22Rv1 (cell line): ENCODE measurements around the gene SNX8.

ENCODE experiments used
- H3K27ac ChIP-seq: fragments of 450-650 bp; 2 replicates; pipeline ENCODE4 v1.5.1; 2017
- ZFX ChIP-seq: fragments of 450-650 bp; IDR thresholded peaks from 2 replicates; pipeline ENCODE4 v1.6.1; 2017; ENCODE audit warnings: antibody characterized with exemption, borderline replicate concordance
- TF ChIP-seq, protein P1 (sequence below): fragments of 450-650 bp; IDR thresholded peaks from 2 replicates; pipeline ENCODE4 v1.5.1; 2017; ENCODE audit warnings: mild to moderate bottlenecking

The SNX8 gene, protein sequence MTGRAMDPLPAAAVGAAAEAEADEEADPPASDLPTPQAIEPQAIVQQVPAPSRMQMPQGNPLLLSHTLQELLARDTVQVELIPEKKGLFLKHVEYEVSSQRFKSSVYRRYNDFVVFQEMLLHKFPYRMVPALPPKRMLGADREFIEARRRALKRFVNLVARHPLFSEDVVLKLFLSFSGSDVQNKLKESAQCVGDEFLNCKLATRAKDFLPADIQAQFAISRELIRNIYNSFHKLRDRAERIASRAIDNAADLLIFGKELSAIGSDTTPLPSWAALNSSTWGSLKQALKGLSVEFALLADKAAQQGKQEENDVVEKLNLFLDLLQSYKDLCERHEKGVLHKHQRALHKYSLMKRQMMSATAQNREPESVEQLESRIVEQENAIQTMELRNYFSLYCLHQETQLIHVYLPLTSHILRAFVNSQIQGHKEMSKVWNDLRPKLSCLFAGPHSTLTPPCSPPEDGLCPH

DNA sequence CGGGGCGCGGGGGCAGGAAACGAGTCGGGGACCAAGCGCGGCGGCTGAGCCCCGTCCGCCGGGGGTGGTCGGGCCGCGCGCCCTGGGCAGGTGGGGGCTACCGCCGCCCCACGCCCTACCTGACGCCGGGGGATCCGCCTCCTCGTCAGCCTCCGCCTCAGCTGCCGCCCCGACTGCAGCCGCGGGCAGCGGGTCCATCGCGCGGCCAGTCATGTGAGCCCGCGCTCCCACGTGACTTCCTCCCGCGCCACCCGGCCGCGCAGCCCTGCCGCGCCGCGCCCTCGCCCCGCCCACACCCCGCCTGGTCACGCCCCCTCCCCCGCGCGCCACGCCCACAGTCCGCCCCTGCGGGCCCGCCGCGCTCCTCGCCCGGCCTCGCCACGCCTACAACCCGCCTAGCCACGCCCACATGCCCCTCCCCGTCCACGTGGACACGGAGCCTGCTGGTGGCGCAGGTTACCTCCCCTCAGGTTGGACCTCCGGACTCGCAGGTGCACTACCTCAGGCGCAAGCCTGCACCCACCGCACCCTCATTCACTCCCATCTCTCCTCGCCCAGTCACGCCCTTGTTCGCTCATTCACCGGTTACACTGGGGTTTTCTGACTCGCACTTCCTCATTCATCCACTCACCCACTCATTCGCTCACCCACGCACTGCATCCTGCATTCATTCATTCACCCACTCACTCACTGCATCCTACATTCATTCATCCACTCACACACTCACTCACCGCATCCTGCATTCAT lies at the start of gene SNX8:
Gene SNX8 (minus strand): TSS at position 233 of the 747 bp plus-strand sequence. CDS start 20 bp downstream, at position 213.
- TF ChIP-seq, protein P1, sequence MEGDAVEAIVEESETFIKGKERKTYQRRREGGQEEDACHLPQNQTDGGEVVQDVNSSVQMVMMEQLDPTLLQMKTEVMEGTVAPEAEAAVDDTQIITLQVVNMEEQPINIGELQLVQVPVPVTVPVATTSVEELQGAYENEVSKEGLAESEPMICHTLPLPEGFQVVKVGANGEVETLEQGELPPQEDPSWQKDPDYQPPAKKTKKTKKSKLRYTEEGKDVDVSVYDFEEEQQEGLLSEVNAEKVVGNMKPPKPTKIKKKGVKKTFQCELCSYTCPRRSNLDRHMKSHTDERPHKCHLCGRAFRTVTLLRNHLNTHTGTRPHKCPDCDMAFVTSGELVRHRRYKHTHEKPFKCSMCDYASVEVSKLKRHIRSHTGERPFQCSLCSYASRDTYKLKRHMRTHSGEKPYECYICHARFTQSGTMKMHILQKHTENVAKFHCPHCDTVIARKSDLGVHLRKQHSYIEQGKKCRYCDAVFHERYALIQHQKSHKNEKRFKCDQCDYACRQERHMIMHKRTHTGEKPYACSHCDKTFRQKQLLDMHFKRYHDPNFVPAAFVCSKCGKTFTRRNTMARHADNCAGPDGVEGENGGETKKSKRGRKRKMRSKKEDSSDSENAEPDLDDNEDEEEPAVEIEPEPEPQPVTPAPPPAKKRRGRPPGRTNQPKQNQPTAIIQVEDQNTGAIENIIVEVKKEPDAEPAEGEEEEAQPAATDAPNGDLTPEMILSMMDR: no peak
- no peak for TF ChIP-seq ZFX
- peak within 1 kb of the TSS; percentile 48 for H3K27ac ChIP-seq

DNA sequence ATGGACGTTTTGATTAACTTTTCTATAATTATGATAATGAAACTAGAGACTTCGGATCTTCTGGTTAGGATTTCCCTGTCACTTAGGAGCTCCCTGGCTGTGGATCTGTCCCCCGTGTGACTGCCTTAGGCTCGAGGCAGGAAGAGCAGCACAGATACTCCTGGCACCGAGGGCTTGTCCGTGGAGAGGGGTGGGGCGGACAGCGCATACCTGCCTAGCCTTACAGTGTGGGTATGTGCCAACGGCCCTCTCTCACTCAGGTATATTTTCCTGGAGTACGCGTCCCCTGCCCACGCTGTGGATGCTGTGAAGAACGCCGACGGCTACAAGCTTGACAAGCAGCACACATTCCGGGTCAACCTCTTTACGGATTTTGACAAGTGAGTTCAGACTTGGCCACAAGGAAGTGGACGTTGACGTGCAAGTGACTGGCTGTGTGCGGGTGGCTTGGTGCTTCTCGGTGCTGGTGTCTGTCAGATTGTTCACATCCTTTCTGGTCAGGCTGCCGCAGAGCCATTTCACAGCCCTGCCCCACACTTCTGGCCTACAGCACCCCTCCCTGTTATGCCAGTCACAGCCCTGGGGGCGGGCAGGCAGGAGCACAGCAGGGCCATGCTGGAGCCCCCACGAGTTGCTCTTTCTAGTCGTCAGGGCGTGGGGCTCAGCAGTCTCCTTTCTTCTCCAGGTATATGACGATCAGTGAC lies 48.3 kb upstream of the SNX8 start:
- no peak for TF ChIP-seq ZFX
- TF ChIP-seq, protein P1: no peak
- no peak overlapping the region for H3K27ac ChIP-seq

DNA sequence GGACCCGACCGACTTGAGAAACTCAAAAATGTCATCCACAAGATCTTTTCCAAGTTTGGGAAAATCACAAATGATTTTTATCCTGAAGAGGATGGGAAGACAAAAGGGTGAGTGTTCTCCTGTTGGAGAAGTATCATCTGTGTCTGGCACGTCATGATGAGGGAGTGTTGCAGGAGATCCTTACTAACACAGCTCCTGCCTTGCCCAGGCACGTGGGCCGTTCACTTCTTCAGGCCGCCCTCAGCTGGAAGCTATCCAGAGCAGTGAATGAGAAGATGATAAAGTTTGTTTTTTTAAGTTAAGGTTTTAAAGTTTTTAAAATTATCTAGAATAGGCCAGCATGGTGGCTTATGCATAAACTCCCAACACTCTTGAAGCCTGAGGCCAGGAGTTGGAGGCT lies 46.6 kb upstream of the SNX8 start:
- TF ChIP-seq ZFX: no peak
- TF ChIP-seq, protein P1: no peak
- H3K27ac ChIP-seq: no peak overlapping the region

DNA sequence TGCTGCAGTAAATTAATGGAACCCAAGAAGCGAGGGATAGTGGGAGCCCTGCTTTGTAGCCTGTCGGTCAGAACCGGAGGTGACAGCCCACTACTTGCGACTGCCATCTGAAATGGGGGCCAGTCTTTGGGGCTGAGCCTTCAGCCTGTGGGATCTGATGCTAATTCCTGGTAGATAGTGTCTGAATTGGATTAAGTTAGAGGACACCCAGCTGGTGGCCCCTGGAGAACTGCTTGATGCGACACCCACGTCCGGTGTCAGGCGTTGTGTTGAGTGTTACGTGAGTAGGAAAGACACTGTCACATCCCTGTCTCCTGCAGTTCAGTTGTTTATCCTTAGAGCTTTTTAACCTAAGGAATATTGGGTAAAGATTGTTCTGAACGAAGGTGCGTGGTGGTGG lies 45.4 kb upstream of the SNX8 start:
- TF ChIP-seq, protein P1: no peak
- no peak for TF ChIP-seq ZFX
- H3K27ac ChIP-seq: no peak overlapping the region

DNA sequence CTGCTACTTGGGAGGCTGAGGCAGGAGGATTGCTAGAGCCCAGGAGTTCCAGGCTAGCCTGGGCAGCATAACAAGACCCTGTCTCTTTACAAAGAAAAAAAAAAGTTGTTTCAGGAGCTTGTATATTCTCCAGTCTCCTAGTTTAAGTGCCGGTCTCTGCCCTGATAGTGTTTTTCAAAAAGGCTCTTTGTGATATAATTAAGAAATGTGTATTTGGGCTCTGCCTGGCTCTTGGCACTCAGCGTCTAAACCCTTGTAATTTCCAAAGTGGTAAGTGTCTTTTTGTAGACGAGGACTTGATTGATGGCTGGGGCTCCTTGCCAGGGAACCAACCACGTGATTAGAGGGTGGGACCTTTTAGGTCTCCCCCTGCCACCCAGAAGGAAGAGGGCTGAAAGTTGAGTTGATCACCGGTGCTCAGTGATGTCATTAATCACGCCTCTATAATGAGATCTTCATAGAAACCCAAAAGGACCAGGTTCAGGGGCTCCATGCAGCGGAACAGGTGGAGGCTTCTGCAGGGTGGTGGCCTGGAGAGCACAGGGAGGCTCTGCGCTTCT lies 44.8 kb upstream of the SNX8 start:
- no peak for TF ChIP-seq ZFX
- TF ChIP-seq, protein P1: no peak
- no peak overlapping the region for H3K27ac ChIP-seq

DNA sequence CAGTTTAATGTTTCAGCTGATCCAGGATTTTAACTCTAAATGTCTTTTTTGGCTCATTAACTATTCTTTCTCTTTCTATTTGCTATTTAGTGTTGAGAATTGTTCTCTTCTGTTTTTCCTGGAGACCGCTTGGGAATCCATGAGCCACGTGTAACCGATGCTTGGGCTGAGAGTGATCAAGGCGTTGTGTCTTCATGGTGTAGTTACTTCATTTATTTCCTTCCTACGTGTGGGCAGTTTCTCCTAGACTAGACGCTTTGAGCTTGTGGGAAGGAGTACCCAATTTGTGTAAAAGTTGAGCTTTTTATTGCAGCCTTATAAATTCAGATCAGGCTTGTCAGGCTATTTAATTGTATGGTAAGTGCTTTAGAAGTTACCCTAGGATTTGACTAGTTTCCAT lies 43.3 kb upstream of the SNX8 start:
- H3K27ac ChIP-seq: peak overlapping the region; percentile 98; the same call in 1 of the 2 replicates
- TF ChIP-seq, protein P1: no peak
- TF ChIP-seq ZFX: no peak
